ENCODE results near the gene LRRC8B. TPM values are rescaled to one million over a fixed set of nuclear protein-coding genes. Genes with fewer than 3 reads are reported as not detected.

The LRRC8B gene
- total and polyA plus RNA-seq, 9 of the 15 experiments (the other 6 are each of a cell fraction or from before 2014, with no cell fraction given), result 4.3 to 43.7 (median 14.4) TPM

DNA sequence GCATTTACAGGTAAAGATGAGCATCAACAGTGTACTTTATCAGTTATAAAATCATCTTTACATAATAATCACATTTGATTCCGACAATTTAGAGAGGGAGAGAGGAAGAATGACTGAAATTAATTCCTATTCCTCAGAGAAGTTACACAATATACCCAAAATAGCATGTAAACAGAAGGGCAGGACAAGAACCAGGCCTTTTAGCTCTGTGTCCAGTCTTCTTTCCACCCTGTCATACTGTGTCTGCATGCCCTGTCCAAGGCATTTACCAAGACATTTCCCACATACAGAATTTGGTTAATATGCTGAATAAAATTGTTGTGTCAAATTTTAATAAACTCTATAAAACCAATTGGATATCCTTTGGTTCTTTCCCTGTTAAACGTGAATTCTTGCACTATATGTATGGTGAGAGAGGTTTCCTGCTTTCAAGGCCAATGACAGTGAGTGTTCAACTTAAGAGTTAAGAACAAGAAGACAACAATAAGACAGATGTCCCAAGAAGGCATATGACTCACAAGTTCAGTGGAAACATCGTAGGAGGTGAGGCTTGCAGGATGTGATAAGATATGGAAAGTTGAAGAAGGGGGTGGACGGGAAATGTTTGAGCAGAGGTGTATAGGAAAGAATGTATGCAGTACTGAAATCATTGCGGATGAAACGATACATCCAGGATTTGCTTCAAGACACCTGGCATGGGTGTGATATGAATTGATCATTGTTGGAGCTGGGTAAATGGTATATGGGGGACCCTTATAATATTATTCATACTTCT lies 20.8 kb downstream of the LRRC8B start (continued):
- TF ChIP-seq SIN3A (IDR thresholded peaks at IDR 0.05; ENCODE audit: borderline replicate concordance in 2 of 2, control insufficient read depth in 1 of 2, low read depth in 2 of 2, low read length in 2 of 2), result no peak
- peak; percentile 51; the same call in 1 of the 2 replicates for TF ChIP-seq RAD51 (IDR thresholded peaks at IDR 0.05; ENCODE audit: borderline replicate concordance, low read depth)
- TF ChIP-seq, protein P1, sequence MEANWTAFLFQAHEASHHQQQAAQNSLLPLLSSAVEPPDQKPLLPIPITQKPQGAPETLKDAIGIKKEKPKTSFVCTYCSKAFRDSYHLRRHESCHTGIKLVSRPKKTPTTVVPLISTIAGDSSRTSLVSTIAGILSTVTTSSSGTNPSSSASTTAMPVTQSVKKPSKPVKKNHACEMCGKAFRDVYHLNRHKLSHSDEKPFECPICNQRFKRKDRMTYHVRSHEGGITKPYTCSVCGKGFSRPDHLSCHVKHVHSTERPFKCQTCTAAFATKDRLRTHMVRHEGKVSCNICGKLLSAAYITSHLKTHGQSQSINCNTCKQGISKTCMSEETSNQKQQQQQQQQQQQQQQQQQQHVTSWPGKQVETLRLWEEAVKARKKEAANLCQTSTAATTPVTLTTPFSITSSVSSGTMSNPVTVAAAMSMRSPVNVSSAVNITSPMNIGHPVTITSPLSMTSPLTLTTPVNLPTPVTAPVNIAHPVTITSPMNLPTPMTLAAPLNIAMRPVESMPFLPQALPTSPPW (CRISPR knock-in tag; IDR thresholded peaks at IDR 0.05), result peak; percentile 94
- TF ChIP-seq BRD4 (IDR thresholded peaks at IDR 0.05), result no peak
- peak; percentile 98 for TF ChIP-seq HBP1 (CRISPR knock-in tag; IDR thresholded peaks at IDR 0.05)
- no peak for TF ChIP-seq NFYB (IDR thresholded peaks at IDR 0.05; ENCODE audit: extremely low read depth, insufficient read length)
- TF ChIP-seq ZNF766 (CRISPR knock-in tag; conservative IDR thresholded peaks at IDR 0.05), result peak; percentile 98
- no peak for TF ChIP-seq SLC30A9 (CRISPR knock-in tag; IDR thresholded peaks at IDR 0.05)
- TF ChIP-seq, protein P2, sequence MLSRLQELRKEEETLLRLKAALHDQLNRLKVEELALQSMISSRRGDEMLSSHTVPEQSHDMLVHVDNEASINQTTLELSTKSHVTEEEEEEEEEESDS (CRISPR knock-in tag; IDR thresholded peaks at IDR 0.05), result no peak
- TF ChIP-seq, protein P3, sequence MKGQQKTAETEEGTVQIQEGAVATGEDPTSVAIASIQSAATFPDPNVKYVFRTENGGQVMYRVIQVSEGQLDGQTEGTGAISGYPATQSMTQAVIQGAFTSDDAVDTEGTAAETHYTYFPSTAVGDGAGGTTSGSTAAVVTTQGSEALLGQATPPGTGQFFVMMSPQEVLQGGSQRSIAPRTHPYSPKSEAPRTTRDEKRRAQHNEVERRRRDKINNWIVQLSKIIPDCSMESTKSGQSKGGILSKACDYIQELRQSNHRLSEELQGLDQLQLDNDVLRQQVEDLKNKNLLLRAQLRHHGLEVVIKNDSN (CRISPR knock-in tag; IDR thresholded peaks at IDR 0.05), result no peak
- no peak for TF ChIP-seq HMG20B (CRISPR knock-in tag; IDR thresholded peaks at IDR 0.05)
- peak; percentile 89 for TF ChIP-seq SMAD4 (CRISPR knock-in tag; conservative IDR thresholded peaks at IDR 0.05)
- TF ChIP-seq ZNF696 (CRISPR knock-in tag; conservative IDR thresholded peaks at IDR 0.05), result no peak; the same call in 1 of the 2 replicates
- peak; percentile 93 for TF ChIP-seq MEF2D (tag; conservative IDR thresholded peaks at IDR 0.05; ENCODE audit: low read depth)
- peak; percentile 99 for TF ChIP-seq NFATC3 (IDR thresholded peaks at IDR 0.05)
- peak; percentile 29; the same call in 1 of the 2 replicates for TF ChIP-seq ZNF324 (CRISPR knock-in tag; IDR thresholded peaks at IDR 0.05)
- peak; percentile 97 for TF ChIP-seq NCOA1 (IDR thresholded peaks at IDR 0.05; ENCODE audit: low read depth)
- TF ChIP-seq BCLAF1 (IDR thresholded peaks at IDR 0.05; ENCODE audit: borderline replicate concordance in 1 of 2, control insufficient read depth in 1 of 2, low read depth in 2 of 2, low read length in 1 of 2), result peak in 1 of 2 experiments; percentile 73; a peak in 1 of 4 replicates
- no peak for TF ChIP-seq ZFP30 (CRISPR knock-in tag; IDR thresholded peaks at IDR 0.05; ENCODE audit: borderline replicate concordance)
- TF ChIP-seq SETDB1 (IDR thresholded peaks at IDR 0.05; ENCODE audit: low read length), result no peak
- no peak for TF ChIP-seq FUS (optimal IDR thresholded peaks at IDR 0.05; ENCODE audit: low read depth, low read length)
